GM13977 (cell line): ENCODE results near the gene TRPM4.

Experiments
- DNase-seq: peaks from one replicate; pipeline ENCODE4 v3.0.0; 2012; ENCODE audit warnings: low spot score
- in situ Hi-C: fragments of 300-500 bp; cut with MboI; formaldehyde crosslinking; loops from one replicate; pipeline ENCODE4 v1.12.0; 2022; ENCODE audit warnings: low sequenced_read_pairs, low pct_unique_long_range_greater_than_20kb, mixed read lengths, inconsistent platforms; ENCODE audit not compliant: unreplicated experiment
- TF ChIP-seq, protein P1 (sequence below): IDR thresholded peaks from 2 replicates; pipeline ENCODE4 v1.5.1; 2012; ENCODE audit warnings: mild to moderate bottlenecking, control low read depth; ENCODE audit not compliant: insufficient read depth; ENCODE audit errors: extremely low read depth, missing control alignments

Gene TRPM4

DNA sequence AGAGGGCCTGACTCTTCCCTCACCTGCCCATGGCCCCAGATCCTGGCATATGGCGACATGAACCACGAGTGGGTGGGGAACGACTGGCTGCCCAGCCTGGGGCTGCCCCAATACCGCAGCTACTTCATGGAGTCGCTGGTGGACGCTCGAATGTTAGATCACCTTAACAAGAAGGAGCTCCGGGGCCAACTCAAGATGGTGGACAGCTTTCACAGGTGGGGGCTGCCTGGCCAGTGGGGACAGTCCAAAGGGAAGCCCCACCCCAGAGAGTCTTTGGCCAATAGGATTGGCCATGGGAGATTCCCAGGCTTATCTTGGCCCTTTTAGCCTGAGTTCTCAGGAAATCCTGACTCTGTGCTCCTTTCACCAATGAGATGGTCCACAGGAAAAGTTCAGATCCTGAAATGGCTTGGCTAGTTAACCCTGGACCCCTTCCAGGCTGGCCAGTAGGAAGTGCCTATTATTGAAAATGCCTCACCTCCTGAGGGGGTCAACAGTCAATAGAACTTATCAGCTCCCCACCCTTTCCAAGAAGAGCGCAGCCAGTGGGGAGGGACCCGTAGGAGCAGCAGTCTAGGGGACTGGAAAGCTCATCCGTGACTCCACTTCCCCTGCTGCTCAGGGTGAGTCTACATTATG lies 9.4 kb upstream of the TRPM4 start:
- DNase-seq = no peak
- in situ Hi-C loops = no loop called here
- TF ChIP-seq, protein P1, sequence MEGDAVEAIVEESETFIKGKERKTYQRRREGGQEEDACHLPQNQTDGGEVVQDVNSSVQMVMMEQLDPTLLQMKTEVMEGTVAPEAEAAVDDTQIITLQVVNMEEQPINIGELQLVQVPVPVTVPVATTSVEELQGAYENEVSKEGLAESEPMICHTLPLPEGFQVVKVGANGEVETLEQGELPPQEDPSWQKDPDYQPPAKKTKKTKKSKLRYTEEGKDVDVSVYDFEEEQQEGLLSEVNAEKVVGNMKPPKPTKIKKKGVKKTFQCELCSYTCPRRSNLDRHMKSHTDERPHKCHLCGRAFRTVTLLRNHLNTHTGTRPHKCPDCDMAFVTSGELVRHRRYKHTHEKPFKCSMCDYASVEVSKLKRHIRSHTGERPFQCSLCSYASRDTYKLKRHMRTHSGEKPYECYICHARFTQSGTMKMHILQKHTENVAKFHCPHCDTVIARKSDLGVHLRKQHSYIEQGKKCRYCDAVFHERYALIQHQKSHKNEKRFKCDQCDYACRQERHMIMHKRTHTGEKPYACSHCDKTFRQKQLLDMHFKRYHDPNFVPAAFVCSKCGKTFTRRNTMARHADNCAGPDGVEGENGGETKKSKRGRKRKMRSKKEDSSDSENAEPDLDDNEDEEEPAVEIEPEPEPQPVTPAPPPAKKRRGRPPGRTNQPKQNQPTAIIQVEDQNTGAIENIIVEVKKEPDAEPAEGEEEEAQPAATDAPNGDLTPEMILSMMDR = no peak

DNA sequence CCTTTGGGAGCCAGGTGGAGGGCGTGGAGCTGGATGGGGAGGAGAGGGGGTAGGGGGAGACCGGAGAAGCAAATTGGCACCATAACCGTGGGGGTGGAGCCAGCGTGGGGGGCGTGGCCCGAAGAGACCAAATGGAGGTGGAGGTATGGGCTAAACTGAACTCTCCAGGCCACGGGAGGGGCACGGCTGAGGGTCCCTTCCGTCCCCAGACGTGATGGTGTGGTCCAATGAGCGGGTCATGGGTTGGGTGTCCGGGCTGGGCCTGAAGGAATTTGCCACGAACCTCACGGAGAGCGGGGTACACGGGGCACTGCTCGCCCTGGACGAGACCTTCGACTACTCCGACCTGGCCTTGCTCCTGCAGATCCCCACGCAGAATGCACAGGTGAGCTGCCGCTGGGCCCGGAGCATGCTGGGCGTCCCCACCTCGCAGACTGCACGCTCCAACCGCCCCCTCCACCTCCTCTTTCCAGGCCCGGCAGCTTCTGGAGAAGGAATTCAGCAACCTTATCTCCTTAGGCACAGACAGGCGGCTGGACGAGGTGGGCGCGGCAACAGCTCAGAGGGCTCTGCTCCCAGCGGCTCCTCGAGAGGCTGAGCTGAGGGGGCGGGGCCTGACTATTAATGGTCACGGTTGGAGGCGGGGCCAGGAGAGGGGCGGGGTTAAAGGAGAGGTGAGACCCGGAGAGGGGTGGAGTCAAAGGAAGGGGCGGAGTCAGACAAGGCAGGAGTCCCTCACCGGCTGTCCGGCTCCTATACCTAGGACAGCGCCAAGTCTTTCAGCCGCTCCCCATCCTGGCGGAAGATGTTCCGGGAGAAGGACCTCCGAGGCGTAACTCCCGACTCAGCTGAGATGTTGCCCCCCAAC lies 8.6 kb upstream of the TRPM4 start:
- TF ChIP-seq, protein P1 = no peak
- peak; percentile 91 for DNase-seq
- in situ Hi-C loops = no loop called here

DNA sequence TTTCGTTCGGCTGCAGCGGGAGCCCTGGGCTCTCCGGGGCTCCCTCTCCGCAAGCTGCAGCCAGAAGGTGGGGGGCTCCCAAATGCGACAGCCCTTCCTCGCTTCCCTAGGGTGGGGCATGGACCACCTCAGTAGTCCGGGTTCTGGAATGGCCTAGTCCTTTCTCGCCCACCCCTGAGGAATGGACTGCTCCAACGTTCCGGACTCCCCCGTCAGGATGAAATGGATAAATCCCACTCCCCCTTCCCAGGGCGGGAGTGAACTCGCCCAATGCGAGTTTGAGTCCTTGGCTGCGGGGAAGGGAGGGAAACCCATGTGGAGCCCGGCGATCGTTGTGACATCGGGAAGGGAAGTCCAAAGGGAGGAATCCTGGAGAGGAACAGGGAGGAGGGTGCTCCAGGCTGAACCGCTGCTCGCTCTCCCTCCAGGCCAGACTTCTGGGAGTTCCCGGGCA lies 7.9 kb upstream of the TRPM4 start:
- no peak for DNase-seq
- in situ Hi-C loops = no loop called here
- TF ChIP-seq, protein P1 = no peak

DNA sequence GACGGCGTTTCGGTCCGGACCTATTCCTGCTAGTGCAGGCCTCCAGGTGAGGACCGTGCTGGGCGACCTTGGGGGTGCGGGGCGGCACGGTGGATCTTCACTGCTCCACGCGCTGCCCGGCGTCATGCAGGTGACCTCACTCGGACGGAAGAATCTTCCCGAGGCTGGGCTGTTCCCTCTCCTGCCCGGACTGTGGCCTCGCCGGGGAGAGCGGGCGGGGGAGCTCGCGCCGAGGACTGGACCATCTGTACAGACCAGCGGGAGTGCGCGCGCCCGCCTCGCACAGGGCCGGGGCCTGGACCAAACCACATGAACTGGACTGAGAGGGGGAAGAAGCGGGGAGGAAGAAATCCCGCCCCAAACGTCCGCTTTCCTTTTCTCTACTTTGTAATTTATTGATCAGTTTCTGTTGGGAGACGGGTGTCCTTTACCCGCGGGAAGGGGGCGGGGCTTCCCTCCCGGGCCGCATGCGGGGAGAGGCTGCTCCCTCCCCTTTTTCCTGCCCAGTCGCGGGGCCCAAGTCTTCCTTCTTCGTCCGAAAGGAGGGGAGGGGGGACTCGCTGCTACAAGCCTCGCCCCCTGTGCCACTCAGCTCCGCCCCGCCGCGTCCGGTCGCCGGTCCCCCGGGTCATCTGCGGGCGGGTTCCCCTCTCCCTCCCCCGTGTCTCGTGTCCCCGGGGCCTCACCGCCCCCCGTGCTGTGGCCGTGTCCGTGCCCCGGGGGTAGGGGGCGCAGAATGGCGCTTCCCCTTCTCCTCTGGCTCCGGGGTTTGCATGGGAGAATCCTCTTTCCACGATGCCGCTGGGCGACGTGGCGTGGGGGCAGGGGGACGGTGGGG lies 7.3 kb upstream of the TRPM4 start:
- in situ Hi-C loops = no loop called here
- peak; percentile 80 for DNase-seq
- TF ChIP-seq, protein P1 = no peak

DNA sequence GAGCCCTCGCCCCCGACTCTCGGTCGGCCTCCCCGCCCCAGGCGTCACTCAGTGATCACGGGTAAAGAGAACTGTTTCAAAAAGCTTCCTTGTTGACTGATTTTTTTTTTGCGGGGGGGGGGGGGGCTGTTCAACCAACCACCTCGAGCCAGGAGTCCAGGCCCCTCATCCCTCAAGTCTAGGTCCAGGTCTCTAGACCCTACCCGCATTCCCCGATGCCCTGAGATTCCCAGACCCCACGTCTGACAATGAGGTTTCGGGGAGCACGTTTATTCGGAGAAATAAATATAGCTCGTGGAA lies 6.7 kb upstream of the TRPM4 start:
- in situ Hi-C loops = no loop called here
- DNase-seq = no peak
- TF ChIP-seq, protein P1 = no peak
